BJ (cell line): ENCODE data around the gene FOXE3. TPM values are rescaled to one million over a fixed set of nuclear protein-coding genes. Genes with fewer than 3 reads are reported as not detected.

Experiments
- CTCF ChIA-PET: fragments of 350-600 bp; formaldehyde crosslinking; extraction: SDS; loops from one replicate; lab custom pipeline; 2021; ENCODE audit warnings: antibody characterized with exemption, inconsistent platforms; lab: Yijun Ruan, JAX
- POLR2A ChIA-PET: fragments of 300-600 bp; sonication (Branson Sonifier 250); formaldehyde crosslinking; extraction: SDS; loops from one replicate; lab custom pipeline; 2021; ENCODE audit warnings: antibody characterized with exemption; lab: Charles Lee
- DNase-seq: peaks from one replicate; pipeline ENCODE4 v3.0.0-alpha.2; 2011; ENCODE audit warnings: low read depth
- H3K27me3 ChIP-seq: 2 replicates; pipeline ENCODE4 v1.6.0; 2011; ENCODE audit warnings: low read length; ENCODE audit not compliant: control insufficient read depth, insufficient read depth
- H3K36me3 ChIP-seq: 2 replicates; pipeline ENCODE4 v1.5.1; 2011; ENCODE audit warnings: low read length; ENCODE audit not compliant: control insufficient read depth, insufficient read depth
- H3K4me3 ChIP-seq: 2 replicates; pipeline ENCODE4 v1.5.1; 2011; ENCODE audit warnings: low read depth, mild to moderate bottlenecking, control low read depth, low read length
- CTCF ChIP-seq: IDR thresholded peaks from 2 replicates; pipeline ENCODE4 v1.5.1; 2011; ENCODE audit warnings: low read depth, mild to moderate bottlenecking, control low read depth, inconsistent platforms, low read length, moderate library complexity; ENCODE audit not compliant: insufficient read depth
- polyA plus RNA-seq: library from polyadenylated mRNA; depleted of rRNA; stranded (reverse); fragments of >200 nt; gene quantifications from 2 replicates; pipeline ENCODE4 v1.2.3, GENCODE V29; 2011

The FOXE3 gene
- polyA plus RNA-seq, 1 experiment: 0.04 TPM

GRCh38 chr1:47433477-47434050 lies 17.5 kb downstream of the FOXE3 start:
- ChIA-PET POLR2A (interaction anchor here (0.5 kb wide), 1 partner anchor 260 kb away, joined by 10 read pairs; no protein-coding TSS in a partner anchor), CTCF (interaction anchor here (1.0 to 12.3 kb wide), 7 partner anchors 9 to 293 kb away, joined by 3 to 169 read pairs (median 5); no protein-coding TSS in a partner anchor)
- H3K4me3 ChIP-seq: no peak overlapping the region
- no peak for TF ChIP-seq CTCF
- DNase-seq: no peak
- peaks cover under 1% of the 10 kb centered on the region; the same call in 1 of the 2 replicates for H3K27me3 ChIP-seq
- H3K36me3 ChIP-seq: no peaks in the 10 kb centered on the region; the same call in 1 of the 2 replicates

- DNase-seq: no peak
- H3K4me3 ChIP-seq: peak overlapping the region; percentile 10; the same call in 1 of the 2 replicates
- CTCF ChIA-PET: interaction anchor here (1.0 to 12.3 kb wide), 7 partner anchors 9 to 293 kb away, joined by 4 to 169 read pairs (median 10); no protein-coding TSS in a partner anchor
Measured at GRCh38 chr1:47434051-47434842, 18.2 kb downstream of the FOXE3 start.

GRCh38 chr1:47435506-47436303 lies 19.6 kb downstream of the FOXE3 start:
- Histone ChIP-seq H3K4me3 (no peak overlapping the region), H3K27me3 (peaks cover 6% of the 10 kb centered on the region), H3K36me3 (no peaks in the 10 kb centered on the region; the same call in 1 of the 2 replicates)
- ChIA-PET CTCF (interaction anchor here (0.5 to 12.3 kb wide), 37 partner anchors 9 to 291 kb away, joined by 3 to 169 read pairs (median 4); partner anchors contain the start of genes CMPK1, PDZK1IP1 and STIL), POLR2A (no interaction called here)
- no peak for TF ChIP-seq CTCF
- no peak for DNase-seq

More at GRCh38 chr1:47434051-47434842, 18.2 kb downstream of the FOXE3 start:
- POLR2A ChIA-PET: interaction anchor here (0.5 kb wide), 1 partner anchor 260 kb away, joined by 10 read pairs; no protein-coding TSS in a partner anchor
- H3K27me3 ChIP-seq: peaks cover 2% of the 10 kb centered on the region
- no peak for TF ChIP-seq CTCF
- H3K36me3 ChIP-seq: no peaks in the 10 kb centered on the region; the same call in 1 of the 2 replicates

GRCh38 chr1:47436304-47436978 lies 20.4 kb downstream of the FOXE3 start:
- DNase-seq: no peak
- TF ChIP-seq CTCF: peak; percentile 99
- Histone ChIP-seq H3K36me3 (no peaks in the 10 kb centered on the region; the same call in 1 of the 2 replicates), H3K4me3 (peak overlapping the region; percentile 86), H3K27me3 (peaks cover 6% of the 10 kb centered on the region)
- ChIA-PET CTCF (interaction anchor here (0.5 to 12.3 kb wide), 35 partner anchors 8 to 298 kb away, joined by 3 to 169 read pairs (median 4); partner anchors contain the start of genes CMPK1 and STIL), POLR2A (no interaction called here)
